KBM-7 (cell line): ENCODE measurements around the gene VPS35L.
"Not testable (repeated sequence)": the region's sequence is repeated elsewhere in the genome, so short reads cannot be mapped to it uniquely, and the experiment has no call there.

Source experiments
- DNase-seq: peaks from one replicate; pipeline ENCODE4 v3.0.0-alpha.2; 2015
- in situ Hi-C: fragments of 300-500 bp; cut with MboI; formaldehyde crosslinking; loops from 2 replicates; pipeline ENCODE4 v1.14.3; 2020; ENCODE audit warnings: low sequenced_read_pairs, low pct_unique_long_range_greater_than_20kb, mixed read lengths

Gene VPS35L

GRCh38 chr16:19704321-19705145 lies 149.0 kb downstream of the VPS35L start:
- in situ Hi-C loops, result no loop called here

DNA sequence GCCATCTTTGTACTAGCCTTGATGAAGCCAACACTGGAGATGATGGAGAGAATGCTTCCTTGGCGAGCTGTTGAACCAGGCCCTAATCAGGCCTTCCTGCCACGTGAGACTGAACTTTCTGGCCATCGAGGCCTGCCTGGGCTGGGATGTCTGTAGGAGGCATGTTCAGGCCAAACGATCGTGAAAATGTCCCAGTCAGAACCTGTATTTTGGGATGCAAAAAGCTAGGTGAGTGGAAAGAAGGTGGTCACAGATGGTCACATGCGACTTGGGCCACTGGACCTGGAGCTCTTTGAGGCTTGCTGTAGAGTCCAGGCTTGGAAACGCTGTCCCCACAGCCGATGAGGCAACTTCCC lies 149.6 kb downstream of the VPS35L start:
- no peak for DNase-seq
- in situ Hi-C loops, result no loop called here

More at GRCh38 chr16:19704321-19705145, 149.0 kb downstream of the VPS35L start:
- no peak for DNase-seq

DNA sequence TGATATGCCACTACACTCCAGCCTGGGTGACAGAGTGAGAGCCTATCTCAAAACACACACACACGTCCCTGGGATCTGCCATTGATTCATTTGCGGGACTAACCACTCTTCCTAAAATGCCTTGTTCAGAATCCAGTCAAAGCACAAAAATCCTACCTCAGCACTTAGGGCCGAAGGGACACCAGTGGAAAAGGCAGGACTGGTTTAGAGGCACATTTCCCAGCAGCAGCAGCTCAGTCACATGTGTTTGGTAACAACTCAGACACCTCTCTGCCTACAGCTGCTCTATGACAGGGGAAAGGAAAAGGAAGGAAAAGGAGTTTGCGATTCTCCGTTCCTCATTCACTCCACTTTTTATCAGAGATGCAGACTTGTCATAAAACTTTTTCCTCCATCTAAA lies 150.3 kb downstream of the VPS35L start:
- in situ Hi-C loops, result no loop called here
- DNase-seq, result no peak

- in situ Hi-C loops, result no loop called here
- DNase-seq, result no peak
Measured at GRCh38 chr16:19706846-19707245, 151.3 kb downstream of the VPS35L start.

DNA sequence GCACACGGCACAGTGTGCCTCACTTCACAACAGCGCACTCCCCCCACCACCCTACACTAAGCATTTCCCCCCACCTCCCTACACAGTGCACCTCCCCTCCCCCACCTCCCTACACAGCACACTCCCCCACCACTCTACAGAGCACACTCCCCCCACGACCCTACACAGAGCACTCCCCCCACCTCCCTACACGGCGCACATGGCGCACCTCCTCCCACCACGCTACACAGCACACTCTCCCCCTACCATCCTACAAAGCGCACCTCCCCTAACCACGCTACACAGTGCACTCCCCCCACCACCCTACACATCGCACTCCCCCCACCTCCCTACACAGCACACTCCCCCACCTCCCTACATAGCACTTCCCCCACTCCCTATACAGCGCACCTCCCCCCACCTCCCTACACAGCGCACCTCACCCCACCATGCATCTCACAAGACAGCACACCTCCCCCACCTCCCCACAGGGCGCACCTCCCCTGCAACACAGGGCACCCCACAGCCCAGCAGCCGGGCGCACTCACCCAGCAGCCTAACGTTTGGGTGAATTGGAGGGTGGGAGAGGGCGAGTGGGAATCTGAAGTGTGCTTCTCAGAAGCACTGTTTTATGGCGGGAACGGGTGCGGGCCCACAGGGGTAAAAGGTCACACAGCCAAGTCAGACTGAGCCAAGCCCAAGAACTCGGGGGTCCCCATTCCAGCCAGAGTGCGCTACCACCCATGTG lies 152.2 kb downstream of the VPS35L start:
- in situ Hi-C loops, result no loop called here
- no peak for DNase-seq

- DNase-seq, result no peak
- in situ Hi-C loops, result no loop called here
Measured at GRCh38 chr16:19708296-19709205, 153.0 kb downstream of the VPS35L start.

DNA sequence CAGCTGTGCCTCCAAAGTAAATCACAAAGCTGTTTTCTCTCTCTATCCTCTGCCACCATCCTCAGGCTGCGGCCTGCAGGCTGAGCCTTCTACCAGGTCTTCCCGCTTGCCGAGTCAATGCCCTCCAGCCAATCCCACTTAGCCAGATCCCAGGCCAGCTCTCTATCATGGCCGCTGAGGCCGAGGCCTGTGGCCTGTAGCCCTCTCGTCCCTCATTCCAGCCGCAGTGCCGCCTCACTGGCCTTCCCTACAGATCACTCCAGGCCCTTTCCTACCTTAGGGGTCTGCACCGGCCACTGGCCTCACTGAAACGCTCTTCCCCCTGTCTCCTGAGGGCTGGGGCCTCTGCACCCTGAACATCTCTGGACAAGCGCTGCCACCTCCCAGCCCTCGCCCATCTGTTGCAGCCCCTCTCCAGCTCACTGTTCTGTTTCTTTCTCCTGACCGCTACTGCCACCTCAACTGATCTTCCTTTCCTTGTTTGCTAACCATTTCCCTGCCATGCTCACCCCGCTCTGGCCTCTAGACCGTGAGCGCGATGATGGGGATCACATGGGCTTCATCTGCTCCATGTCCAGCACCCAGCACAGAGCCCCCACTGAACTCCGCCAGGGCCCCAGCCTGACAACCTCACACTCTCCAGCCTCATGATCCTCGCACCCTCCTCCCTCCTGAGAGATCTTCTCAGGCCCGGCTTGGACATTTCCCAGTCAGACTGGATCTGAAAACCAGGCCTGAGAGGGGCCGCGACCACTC lies 154.1 kb downstream of the VPS35L start:
- in situ Hi-C loops, result no loop called here
- no peak for DNase-seq

DNA sequence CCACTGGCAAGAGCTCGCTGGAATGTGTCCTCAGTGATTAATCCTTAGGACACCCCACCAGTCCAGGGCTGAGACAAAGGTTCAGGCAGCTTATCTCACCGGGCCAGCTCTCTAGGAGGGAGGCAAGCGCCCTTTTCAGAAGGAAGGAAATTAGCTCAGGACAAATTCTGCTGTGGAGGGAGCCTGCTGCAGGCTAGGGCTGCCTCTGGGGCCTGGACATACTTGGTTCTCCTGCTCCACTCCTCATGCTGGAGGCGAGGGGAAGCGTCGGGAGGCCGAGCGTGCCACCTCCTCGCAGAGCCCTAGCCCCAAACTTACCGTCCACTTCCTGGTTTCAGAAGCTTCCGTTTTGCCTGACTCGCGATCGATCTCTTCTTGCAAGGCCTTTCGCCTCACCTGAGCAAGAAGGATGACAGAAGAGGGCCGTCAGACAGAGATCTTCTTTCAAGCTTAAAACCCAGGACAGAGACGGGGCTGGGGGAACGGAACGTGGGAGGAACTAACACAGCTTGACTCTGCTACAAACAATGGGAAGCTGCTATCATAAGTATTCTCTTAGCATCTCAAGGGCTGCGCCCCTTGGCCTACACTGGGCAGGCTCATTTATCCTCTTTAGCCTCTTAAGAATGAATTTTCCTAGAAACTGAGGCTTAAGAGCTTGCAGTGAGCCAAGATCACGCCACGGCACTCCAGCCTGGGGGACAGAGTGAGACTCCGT lies 154.8 kb downstream of the VPS35L start:
- DNase-seq, result no peak
- in situ Hi-C loops, result no loop called here

- in situ Hi-C loops, result no loop called here
- no peak for DNase-seq
Measured at GRCh38 chr16:19710991-19711545, 155.6 kb downstream of the VPS35L start.

GRCh38 chr16:19711643-19712042 lies 156.1 kb downstream of the VPS35L start:
- no peak for DNase-seq
- in situ Hi-C loops, result no loop called here

GRCh38 chr16:19712418-19713058 lies 157.0 kb downstream of the VPS35L start:
- no peak for DNase-seq
- in situ Hi-C loops, result no loop called here

DNA sequence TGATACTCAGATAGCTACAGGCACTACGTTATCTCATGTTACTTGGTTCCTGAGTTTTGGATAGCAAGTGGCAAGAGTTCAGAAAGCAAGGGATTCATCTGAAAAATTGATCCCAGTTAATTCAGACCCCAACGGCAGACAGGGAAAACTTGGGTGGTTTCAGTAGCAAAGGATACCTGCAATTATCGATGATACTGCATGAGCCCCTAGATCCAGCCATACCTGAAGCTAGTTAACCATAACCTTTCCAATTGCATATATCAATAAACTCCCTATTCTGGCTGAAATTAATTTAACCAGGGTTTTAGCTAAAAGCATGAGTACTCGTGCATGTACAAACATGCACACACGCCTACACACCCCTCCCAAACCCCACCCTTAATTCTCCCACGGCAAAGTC lies 158.2 kb downstream of the VPS35L start:
- in situ Hi-C loops, result no loop called here
- DNase-seq, result no peak

GRCh38 chr16:19715566-19715965 lies 160.1 kb downstream of the VPS35L start:
- no peak for DNase-seq
- in situ Hi-C loops, result no loop called here

DNA sequence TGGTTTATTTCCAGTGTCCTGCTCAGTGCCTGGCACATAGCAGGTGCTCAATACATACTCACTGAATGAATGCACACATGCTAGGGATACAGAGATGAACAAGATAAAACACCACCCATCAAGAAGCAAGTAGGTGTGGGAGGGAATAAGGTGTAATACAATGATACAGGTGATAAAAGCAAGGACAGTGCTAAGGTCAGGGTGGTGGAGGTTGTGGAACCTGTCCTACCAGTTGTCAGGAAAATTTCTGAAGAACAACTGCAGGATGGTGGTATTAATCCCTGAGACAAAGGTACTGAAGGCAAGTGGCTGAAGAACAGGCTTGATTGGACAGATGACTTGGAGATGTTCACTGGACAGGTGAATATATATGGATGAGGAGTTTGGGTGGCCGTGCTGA lies 160.7 kb downstream of the VPS35L start:
- no peak for DNase-seq
- in situ Hi-C loops, result no loop called here

DNA sequence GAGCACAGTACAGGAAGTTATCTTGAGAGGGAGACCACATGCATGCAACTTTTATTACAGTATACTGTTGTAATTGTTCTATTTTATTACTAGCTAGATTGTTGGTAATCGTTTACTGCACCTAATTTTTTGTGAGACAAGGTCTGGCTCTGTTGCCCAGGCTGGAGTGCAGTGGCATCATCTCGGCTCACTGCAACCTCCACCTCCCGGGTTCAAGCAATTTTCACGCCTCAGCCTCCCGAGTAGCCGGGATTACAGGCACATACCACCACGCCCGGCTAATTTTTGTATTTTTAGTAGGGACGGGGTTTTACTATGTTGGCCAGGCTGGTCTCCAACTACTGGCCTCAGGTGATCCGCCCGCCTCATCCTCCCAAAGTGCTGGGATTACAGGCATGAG lies 161.2 kb downstream of the VPS35L start:
- in situ Hi-C loops, DNase-seq: not testable (repeated sequence)

DNA sequence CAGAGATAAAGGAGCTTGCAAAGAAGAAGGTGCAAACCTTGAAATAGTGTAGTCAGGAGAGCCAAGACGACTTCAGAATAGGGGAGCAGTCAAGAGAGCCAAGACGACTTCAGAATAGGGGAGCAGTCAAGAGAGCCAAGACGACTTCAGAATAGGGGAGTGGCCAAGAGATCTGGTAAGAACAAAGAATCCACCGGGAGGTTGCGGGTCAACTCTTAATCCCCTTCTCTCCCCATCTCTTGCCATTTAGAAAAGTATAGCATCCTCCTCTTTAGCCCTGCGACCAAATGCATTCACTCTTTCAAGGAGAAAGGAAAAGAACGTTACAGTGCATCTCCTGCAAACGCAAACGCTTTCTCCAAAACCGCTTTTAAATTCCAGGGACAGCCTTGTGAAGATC lies 161.8 kb downstream of the VPS35L start:
- in situ Hi-C loops, result no loop called here

DNA sequence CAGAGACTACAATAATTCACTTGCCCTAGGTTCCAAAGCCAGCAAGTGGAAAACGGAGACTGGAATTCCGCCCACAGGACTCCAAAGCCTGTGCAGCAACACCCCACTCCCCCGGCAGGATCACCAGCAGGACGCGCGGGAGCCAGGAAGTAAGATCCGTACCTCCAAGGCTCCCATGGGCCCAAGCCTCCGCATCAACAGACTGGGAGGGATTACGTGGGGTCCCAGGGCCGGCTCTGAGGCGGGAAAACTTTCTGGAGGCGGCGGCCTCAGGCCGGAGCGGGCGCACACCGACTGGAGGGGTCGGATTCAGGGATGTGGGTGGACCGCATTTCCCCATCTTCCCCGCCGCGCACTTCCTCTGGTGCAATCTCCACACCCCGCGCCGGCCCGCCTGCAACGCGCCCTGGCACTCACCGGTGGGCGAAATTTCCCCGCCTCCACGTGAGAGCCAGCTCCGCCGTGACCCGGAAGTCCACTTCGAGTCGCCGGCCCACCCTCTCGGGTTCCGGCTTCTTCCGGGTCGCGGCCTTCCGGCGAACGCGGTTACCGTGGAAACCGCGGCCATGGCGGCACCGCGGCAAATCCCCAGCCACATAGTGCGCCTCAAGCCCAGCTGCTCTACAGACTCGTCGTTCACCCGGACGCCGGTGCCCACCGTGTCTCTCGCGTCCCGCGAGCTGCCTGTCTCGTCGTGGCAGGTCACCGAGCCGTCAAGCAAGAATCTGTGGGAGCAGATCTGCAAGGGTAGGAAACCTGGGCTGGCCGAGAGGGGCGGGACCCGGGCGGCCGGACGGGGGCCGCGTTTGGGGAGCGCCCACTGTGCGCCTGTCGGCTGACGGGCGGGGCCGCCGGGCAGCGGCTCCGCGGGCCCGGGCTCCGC lies 162.5 kb downstream of the VPS35L start, which contains the start of the genes IQCK and KNOP1:
IQCK (plus strand) TSS at position 531 of the 883 bp plus-strand sequence; CDS start at position 567, 36 bp downstream.
KNOP1 (minus strand) TSS at position 487 of the 883 bp plus-strand sequence. CDS start 3,192 bp downstream, outside the sequence.
- in situ Hi-C loops, result no loop called here
- peak; percentile 91 for DNase-seq

More for the DNA sequence above, 161.8 kb downstream of the VPS35L start:
- DNase-seq, result no peak
